Measurements from ENCODE around the gene MKLN1.

DNA sequence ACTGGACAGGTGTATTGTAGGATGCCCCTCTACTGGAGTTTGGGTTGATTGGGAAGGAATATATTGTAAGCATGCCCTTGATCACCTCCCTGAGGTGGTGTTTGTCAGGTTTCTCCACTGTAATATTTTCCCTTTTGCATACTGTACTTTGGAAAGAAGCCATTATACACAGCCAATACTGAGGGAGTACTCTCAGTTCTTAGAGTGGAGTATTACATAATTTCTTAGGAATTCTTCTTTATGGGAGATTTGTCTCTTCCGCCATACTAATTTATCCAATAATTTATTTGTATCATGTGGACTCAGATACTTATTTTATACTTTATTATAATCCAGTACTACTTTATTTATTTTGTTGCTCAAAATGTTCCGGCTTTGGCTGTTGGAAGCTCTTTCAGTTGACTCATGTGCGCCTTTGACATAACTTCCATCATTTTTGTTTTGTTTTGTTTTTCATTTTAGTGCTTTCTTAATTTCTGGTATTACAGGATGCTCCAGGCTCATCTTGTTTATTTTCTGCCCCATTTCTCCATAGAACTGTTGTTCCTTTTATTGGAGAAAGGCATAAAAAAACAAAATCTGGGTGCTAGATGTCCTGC lies 29.7 kb downstream of the MKLN1 start:
- TF ChIP-seq, protein P1, sequence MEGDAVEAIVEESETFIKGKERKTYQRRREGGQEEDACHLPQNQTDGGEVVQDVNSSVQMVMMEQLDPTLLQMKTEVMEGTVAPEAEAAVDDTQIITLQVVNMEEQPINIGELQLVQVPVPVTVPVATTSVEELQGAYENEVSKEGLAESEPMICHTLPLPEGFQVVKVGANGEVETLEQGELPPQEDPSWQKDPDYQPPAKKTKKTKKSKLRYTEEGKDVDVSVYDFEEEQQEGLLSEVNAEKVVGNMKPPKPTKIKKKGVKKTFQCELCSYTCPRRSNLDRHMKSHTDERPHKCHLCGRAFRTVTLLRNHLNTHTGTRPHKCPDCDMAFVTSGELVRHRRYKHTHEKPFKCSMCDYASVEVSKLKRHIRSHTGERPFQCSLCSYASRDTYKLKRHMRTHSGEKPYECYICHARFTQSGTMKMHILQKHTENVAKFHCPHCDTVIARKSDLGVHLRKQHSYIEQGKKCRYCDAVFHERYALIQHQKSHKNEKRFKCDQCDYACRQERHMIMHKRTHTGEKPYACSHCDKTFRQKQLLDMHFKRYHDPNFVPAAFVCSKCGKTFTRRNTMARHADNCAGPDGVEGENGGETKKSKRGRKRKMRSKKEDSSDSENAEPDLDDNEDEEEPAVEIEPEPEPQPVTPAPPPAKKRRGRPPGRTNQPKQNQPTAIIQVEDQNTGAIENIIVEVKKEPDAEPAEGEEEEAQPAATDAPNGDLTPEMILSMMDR (IDR thresholded peaks at IDR 0.05) = no peak
- no peak for TF ChIP-seq POLR2A (IDR thresholded peaks at IDR 0.05)

Measured in esophagus squamous epithelium (tissue), 4 donors.